A673 (cell line): ENCODE data around the gene PLA2G6. TPM values are rescaled to one million over a fixed set of nuclear protein-coding genes. Genes with fewer than 3 reads are reported as not detected.

Experiments used
- BruUV-seq: library from RNA; stranded (reverse); fragments of 400-500 nt; replicated peaks from 2 replicates; lab custom pipeline; 2021; lab: Mats Ljungman, UMichigan
- CTCF ChIA-PET: fragments of 300-600 bp; sonication (Branson Sonifier 250); formaldehyde crosslinking; loops from one replicate; lab custom pipeline; 2022; ENCODE audit warnings: antibody characterized with exemption; lab: Charles Lee
- POLR2A ChIA-PET: fragments of 300-600 bp; sonication (Branson Sonifier 250); formaldehyde crosslinking; loops from one replicate; lab custom pipeline; 2022; ENCODE audit warnings: antibody characterized with exemption; ENCODE audit not compliant: low non-redundant PET; lab: Charles Lee
- DNase-seq: peaks from one replicate; pipeline ENCODE4 v3.0.0-alpha.2; 2015; ENCODE audit warnings: low spot score
- H3K27ac ChIP-seq: fragments of 200-600 bp; sonication (generic); 2 replicates; pipeline ENCODE4 v1.5.1; 2016; ENCODE audit warnings: mixed run types, low read depth, mild to moderate bottlenecking, mixed read lengths, antibody characterized with exemption, low read length; ENCODE audit not compliant: poor library complexity, severe bottlenecking
- H3K27me3 ChIP-seq: fragments of 200-600 bp; sonication (generic); replicated peaks from 2 replicates; pipeline ENCODE4 v1.6.1; 2017; ENCODE audit warnings: mixed run types, low read depth, mild to moderate bottlenecking, mixed read lengths, antibody characterized with exemption, low read length; ENCODE audit not compliant: insufficient read depth, poor library complexity
- H3K36me3 ChIP-seq: fragments of 200-600 bp; sonication (generic); 2 replicates; pipeline ENCODE4 v1.6.1; 2016; ENCODE audit warnings: mixed run types, mild to moderate bottlenecking, mixed read lengths, antibody characterized with exemption, low read length; ENCODE audit not compliant: insufficient read depth, poor library complexity, severe bottlenecking
- H3K4me1 ChIP-seq: fragments of 200-600 bp; sonication (generic); 2 replicates; pipeline ENCODE4 v1.6.1; 2017; ENCODE audit warnings: mixed run types, mild to moderate bottlenecking, mixed read lengths, antibody characterized with exemption, low read length; ENCODE audit not compliant: insufficient read depth, poor library complexity, severe bottlenecking
- H3K4me3 ChIP-seq: fragments of 200-600 bp; sonication (generic); 2 replicates; pipeline ENCODE4 v1.5.1; 2016; ENCODE audit warnings: low read depth, mixed run types, mild to moderate bottlenecking, mixed read lengths, low read length; ENCODE audit not compliant: poor library complexity, severe bottlenecking
- H3K9me3 ChIP-seq: fragments of 200-600 bp; sonication (generic); 2 replicates; pipeline ENCODE4 v1.6.1; 2016; ENCODE audit warnings: mixed run types, low read depth, mild to moderate bottlenecking, mixed read lengths, antibody characterized with exemption, low read length; ENCODE audit not compliant: poor library complexity, severe bottlenecking
- EZH2 ChIP-seq: fragments of 200-600 bp; sonication (generic); IDR thresholded peaks from 2 replicates; pipeline ENCODE4 v1.6.1; 2017; ENCODE audit warnings: borderline replicate concordance, low read depth, mild to moderate bottlenecking, mixed read lengths, antibody characterized with exemption, low read length; ENCODE audit not compliant: poor library complexity, severe bottlenecking
- intact Hi-C: fragments of 100-400 bp; cut with micrococcal nuclease; formaldehyde crosslinking; loops from one replicate; pipeline ENCODE4 v1.10.0; 2022; ENCODE audit not compliant: unreplicated experiment
- total RNA-seq: library from RNA; stranded (reverse); gene quantifications from 2 replicates; pipeline ENCODE4 v1.2.3, GENCODE V29; 2021
- TF ChIP-seq, protein P1 (sequence below): fragments of 300-800, 200-600 bp; sonication (generic); conservative IDR thresholded peaks from 2 replicates; pipeline ENCODE4 v1.5.1; 2017; ENCODE audit warnings: low read depth, mild to moderate bottlenecking, antibody characterized with exemption, low read length, moderate library complexity, mixed read lengths

Gene PLA2G6
- total RNA-seq, 1 experiment from 2014 or later, result 31.8 TPM

DNA sequence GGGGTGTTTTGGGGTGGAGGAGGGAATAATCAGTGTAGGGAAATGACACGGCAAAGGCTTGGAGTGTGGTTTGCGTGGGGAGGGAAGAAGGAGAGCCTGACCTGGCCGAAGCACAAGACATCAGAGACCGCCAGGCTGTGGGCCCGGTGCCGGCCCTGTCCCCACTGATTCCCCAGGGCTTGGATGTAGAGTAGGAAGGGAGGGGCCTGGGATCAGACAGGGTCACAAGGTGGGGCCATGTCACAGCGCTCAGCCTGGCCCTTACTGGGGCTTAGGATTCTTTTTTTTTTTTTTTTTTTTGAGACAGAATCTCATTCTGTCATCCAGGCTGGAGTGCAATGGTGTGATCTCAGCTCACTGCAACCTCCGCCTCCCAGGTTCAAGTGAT, 114.6 kb downstream of the PLA2G6 start:
- Histone ChIP-seq H3K4me3 (no peak overlapping the region), H3K27me3 (no peaks in the 10 kb centered on the region), H3K27ac (no peak overlapping the region), H3K9me3 (no peaks in the 10 kb centered on the region), H3K4me1 (no peaks in the 10 kb centered on the region), H3K36me3 (no peaks in the 10 kb centered on the region)
- no TSS peak for BruUV-seq
- intact Hi-C loops, result no loop called here
- ChIA-PET CTCF (no interaction called here), POLR2A (no interaction called here)
- no peak for DNase-seq
- TF ChIP-seq EZH2, result no peak
- TF ChIP-seq, protein P1, sequence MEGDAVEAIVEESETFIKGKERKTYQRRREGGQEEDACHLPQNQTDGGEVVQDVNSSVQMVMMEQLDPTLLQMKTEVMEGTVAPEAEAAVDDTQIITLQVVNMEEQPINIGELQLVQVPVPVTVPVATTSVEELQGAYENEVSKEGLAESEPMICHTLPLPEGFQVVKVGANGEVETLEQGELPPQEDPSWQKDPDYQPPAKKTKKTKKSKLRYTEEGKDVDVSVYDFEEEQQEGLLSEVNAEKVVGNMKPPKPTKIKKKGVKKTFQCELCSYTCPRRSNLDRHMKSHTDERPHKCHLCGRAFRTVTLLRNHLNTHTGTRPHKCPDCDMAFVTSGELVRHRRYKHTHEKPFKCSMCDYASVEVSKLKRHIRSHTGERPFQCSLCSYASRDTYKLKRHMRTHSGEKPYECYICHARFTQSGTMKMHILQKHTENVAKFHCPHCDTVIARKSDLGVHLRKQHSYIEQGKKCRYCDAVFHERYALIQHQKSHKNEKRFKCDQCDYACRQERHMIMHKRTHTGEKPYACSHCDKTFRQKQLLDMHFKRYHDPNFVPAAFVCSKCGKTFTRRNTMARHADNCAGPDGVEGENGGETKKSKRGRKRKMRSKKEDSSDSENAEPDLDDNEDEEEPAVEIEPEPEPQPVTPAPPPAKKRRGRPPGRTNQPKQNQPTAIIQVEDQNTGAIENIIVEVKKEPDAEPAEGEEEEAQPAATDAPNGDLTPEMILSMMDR, result no peak

DNA sequence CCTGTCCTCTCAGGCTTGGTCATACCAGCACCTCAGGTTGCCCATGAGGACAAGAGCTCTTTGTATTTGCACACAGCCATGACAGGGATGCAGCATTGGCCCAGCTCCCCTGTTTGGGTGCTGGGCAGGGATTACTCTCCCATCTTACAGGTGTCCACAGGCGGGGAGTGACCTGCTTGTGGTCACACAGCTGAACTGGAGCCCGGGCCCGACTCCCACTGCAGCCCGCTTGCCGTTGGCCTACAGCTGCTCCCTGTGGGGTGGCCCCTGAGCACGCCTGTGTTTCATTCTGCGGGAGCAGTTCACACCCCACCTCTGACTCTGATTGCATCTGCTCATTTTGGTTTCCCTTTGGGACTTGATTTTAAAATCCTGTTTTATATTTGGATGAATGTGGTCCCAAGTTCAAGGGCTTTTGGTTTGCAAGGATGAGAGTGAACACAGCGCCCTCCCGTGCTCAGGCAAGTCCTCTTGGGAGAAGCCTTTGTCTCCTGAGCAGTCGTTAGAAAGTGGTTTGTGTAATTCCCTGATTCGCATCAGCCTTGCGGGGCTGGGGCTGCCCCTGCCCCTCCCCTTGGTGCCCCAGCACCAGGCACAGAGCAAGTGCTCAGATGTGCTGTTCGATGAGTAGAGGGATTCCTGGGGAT, 115.1 kb downstream of the PLA2G6 start:
- ChIA-PET POLR2A (no interaction called here), CTCF (no interaction called here)
- no peaks in the 10 kb centered on the region for H3K27me3 ChIP-seq
- no peaks in the 10 kb centered on the region for H3K4me1 ChIP-seq
- H3K36me3 ChIP-seq, result no peaks in the 10 kb centered on the region
- no peak overlapping the region for H3K27ac ChIP-seq
- TF ChIP-seq, protein P1, result no peak
- no peak for TF ChIP-seq EZH2
- DNase-seq, result no peak
- H3K9me3 ChIP-seq, result no peaks in the 10 kb centered on the region
- no TSS peak for BruUV-seq
- intact Hi-C loops, result no loop called here
- no peak overlapping the region for H3K4me3 ChIP-seq

DNA sequence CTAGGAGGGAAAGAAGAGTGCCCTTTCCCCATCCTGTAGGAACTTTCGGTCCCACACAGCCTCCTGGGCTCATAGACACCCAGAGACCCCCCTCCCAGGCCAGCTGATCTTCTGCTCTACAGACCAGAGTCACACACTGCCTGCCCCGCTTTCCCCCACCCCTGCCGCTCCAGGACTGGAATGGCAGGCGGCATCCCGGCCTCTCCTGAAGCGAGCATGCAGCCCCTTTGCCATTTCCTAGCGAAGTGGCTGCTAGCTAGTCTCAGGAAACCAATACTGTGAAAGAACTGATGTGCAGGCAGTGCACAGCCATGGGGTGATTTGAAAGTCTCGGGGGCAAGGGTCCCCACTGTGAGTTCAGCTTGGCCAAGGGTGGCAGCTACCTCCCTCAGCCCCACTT, 116.1 kb downstream of the PLA2G6 start:
- no peak for DNase-seq
- no peak overlapping the region for H3K4me3 ChIP-seq
- intact Hi-C loops, result no loop called here
- H3K27ac ChIP-seq, result no peak overlapping the region
- BruUV-seq, result no TSS peak
- TF ChIP-seq, protein P1, result no peak
- no peak for TF ChIP-seq EZH2
- H3K27me3 ChIP-seq, result no peaks in the 10 kb centered on the region
- POLR2A ChIA-PET, result no interaction called here
- H3K36me3 ChIP-seq, result no peaks in the 10 kb centered on the region
- CTCF ChIA-PET, result no interaction called here
- H3K9me3 ChIP-seq, result no peaks in the 10 kb centered on the region
- no peaks in the 10 kb centered on the region for H3K4me1 ChIP-seq
